HEK293 (cell line): Measurements from ENCODE around the gene RASSF8.

Experiments
- FEZF1 ChIP-seq: fragments of 450-650 bp; formaldehyde crosslinking; IDR thresholded peaks from 2 replicates; pipeline ENCODE4 v1.5.1; 2016; ENCODE audit warnings: missing biosample characterization, missing genetic modification characterization
- GLIS2 ChIP-seq: fragments of 450-650 bp; formaldehyde crosslinking; IDR thresholded peaks from 2 replicates; pipeline ENCODE4 v1.5.1; 2016; ENCODE audit warnings: missing biosample characterization, missing genetic modification characterization
- SALL2 ChIP-seq: fragments of 450-650 bp; formaldehyde crosslinking; IDR thresholded peaks from 2 replicates; pipeline ENCODE4 v1.5.0; 2017; ENCODE audit warnings: missing biosample characterization, mild to moderate bottlenecking, missing genetic modification characterization, borderline replicate concordance
- SP3 ChIP-seq: fragments of 450-650 bp; formaldehyde crosslinking; IDR thresholded peaks from 2 replicates; pipeline ENCODE4 v1.5.1; 2016; ENCODE audit warnings: missing biosample characterization, missing genetic modification characterization
- ZBTB17 ChIP-seq: fragments of 450-650 bp; formaldehyde crosslinking; IDR thresholded peaks from 2 replicates; pipeline ENCODE4 v1.5.1; 2016; ENCODE audit warnings: missing biosample characterization, missing genetic modification characterization
- ZBTB21 ChIP-seq: fragments of 450-650 bp; formaldehyde crosslinking; IDR thresholded peaks from 2 replicates; pipeline ENCODE4 v1.5.1; 2017; ENCODE audit warnings: missing biosample characterization, missing genetic modification characterization
- ZBTB26 ChIP-seq: fragments of 450-650 bp; formaldehyde crosslinking; optimal IDR thresholded peaks from 2 replicates; pipeline ENCODE3; 2016; ENCODE audit warnings: missing biosample characterization, mild to moderate bottlenecking, missing genetic modification characterization
- ZBTB7A ChIP-seq: fragments of 450-650 bp; formaldehyde crosslinking; IDR thresholded peaks from 2 replicates; pipeline ENCODE4 v1.5.1; 2016; ENCODE audit warnings: low read depth, missing biosample characterization, missing genetic modification characterization
- ZFP3 ChIP-seq: fragments of 450-650 bp; formaldehyde crosslinking; IDR thresholded peaks from 2 replicates; pipeline ENCODE4 v1.5.1; 2016; ENCODE audit warnings: low read depth, missing biosample characterization, missing genetic modification characterization
- ZFP37 ChIP-seq: fragments of 450-650 bp; formaldehyde crosslinking; IDR thresholded peaks from 2 replicates; pipeline ENCODE4 v1.5.1; 2016; ENCODE audit warnings: missing biosample characterization, missing genetic modification characterization
- ZNF16 ChIP-seq: fragments of 450-650 bp; formaldehyde crosslinking; IDR thresholded peaks from 2 replicates; pipeline ENCODE4 v1.5.1; 2016; ENCODE audit warnings: low read depth, missing biosample characterization, missing genetic modification characterization
- ZNF19 ChIP-seq: fragments of 450-650 bp; formaldehyde crosslinking; IDR thresholded peaks from 2 replicates; pipeline ENCODE4; 2016; ENCODE audit warnings: missing biosample characterization, missing genetic modification characterization, low read depth
- ZNF202 ChIP-seq: fragments of 450-650 bp; formaldehyde crosslinking; IDR thresholded peaks from 2 replicates; pipeline ENCODE4 v1.5.1; 2016; ENCODE audit warnings: missing biosample characterization, missing genetic modification characterization, borderline replicate concordance
- ZNF223 ChIP-seq: fragments of 450-650 bp; formaldehyde crosslinking; IDR thresholded peaks from 2 replicates; pipeline ENCODE4 v1.5.1; 2016; ENCODE audit warnings: missing biosample characterization, missing genetic modification characterization
- ZNF239 ChIP-seq: fragments of 450-650 bp; formaldehyde crosslinking; IDR thresholded peaks from 2 replicates; pipeline ENCODE4 v1.5.1; 2016; ENCODE audit warnings: missing biosample characterization, missing genetic modification characterization
- ZNF311 ChIP-seq: fragments of 450-650 bp; formaldehyde crosslinking; IDR thresholded peaks from 2 replicates; pipeline ENCODE4 v1.5.1; 2017; ENCODE audit warnings: missing biosample characterization, missing genetic modification characterization, borderline replicate concordance
- ZNF416 ChIP-seq: fragments of 450-650 bp; formaldehyde crosslinking; IDR thresholded peaks from 2 replicates; pipeline ENCODE4 v1.5.1; 2016; ENCODE audit warnings: missing biosample characterization, missing genetic modification characterization
- ZNF426 ChIP-seq: fragments of 450-650 bp; formaldehyde crosslinking; IDR thresholded peaks from 2 replicates; pipeline ENCODE4 v1.5.1; 2017; ENCODE audit warnings: missing biosample characterization, missing genetic modification characterization, mild to moderate bottlenecking, inconsistent platforms, moderate library complexity
- ZNF473 ChIP-seq: fragments of 450-650 bp; formaldehyde crosslinking; IDR thresholded peaks from 2 replicates; pipeline ENCODE4 v1.5.1; 2017; ENCODE audit warnings: missing biosample characterization, missing genetic modification characterization
- ZNF514 ChIP-seq: fragments of 450-650 bp; formaldehyde crosslinking; IDR thresholded peaks from 2 replicates; pipeline ENCODE4 v1.5.1; 2016; ENCODE audit warnings: missing biosample characterization, missing genetic modification characterization
- ZNF549 ChIP-seq: fragments of 450-650 bp; IDR thresholded peaks from 2 replicates; pipeline ENCODE4 v1.5.1; 2018; ENCODE audit warnings: missing biosample characterization, missing genetic modification characterization, mild to moderate bottlenecking, inconsistent platforms, moderate library complexity
- ZNF585B ChIP-seq: fragments of 450-650 bp; formaldehyde crosslinking; IDR thresholded peaks from 2 replicates; pipeline ENCODE4 v1.5.1; 2016; ENCODE audit warnings: missing biosample characterization, missing genetic modification characterization
- ZNF621 ChIP-seq: fragments of 450-650 bp; formaldehyde crosslinking; IDR thresholded peaks from 2 replicates; pipeline ENCODE4 v1.5.1; 2017; ENCODE audit warnings: missing biosample characterization, missing genetic modification characterization
- ZNF623 ChIP-seq: fragments of 450-650 bp; formaldehyde crosslinking; IDR thresholded peaks from 2 replicates; pipeline ENCODE4 v1.5.1; 2016; ENCODE audit warnings: missing biosample characterization, missing genetic modification characterization
- ZNF639 ChIP-seq: fragments of 450-650 bp; formaldehyde crosslinking; IDR thresholded peaks from 2 replicates; pipeline ENCODE4 v1.5.1; 2016; ENCODE audit warnings: missing biosample characterization, missing genetic modification characterization
- ZNF843 ChIP-seq: fragments of 450-650 bp; formaldehyde crosslinking; IDR thresholded peaks from 2 replicates; pipeline ENCODE4 v1.5.1; 2016; ENCODE audit warnings: missing biosample characterization, missing genetic modification characterization
- TF ChIP-seq, protein P1 (sequence below): fragments of 450-650 bp; formaldehyde crosslinking; IDR thresholded peaks from 2 replicates; pipeline ENCODE4 v1.5.1; 2016; ENCODE audit warnings: missing biosample characterization, missing genetic modification characterization, low read depth
- TF ChIP-seq, protein P2 (sequence below): fragments of 450-650 bp; formaldehyde crosslinking; IDR thresholded peaks from 2 replicates; pipeline ENCODE4 v1.5.1; 2016; ENCODE audit warnings: missing biosample characterization, missing genetic modification characterization
- TF ChIP-seq, protein P3 (sequence below): fragments of 450-650 bp; formaldehyde crosslinking; IDR thresholded peaks from 2 replicates; pipeline ENCODE4 v1.5.1; 2016; ENCODE audit warnings: missing biosample characterization, missing genetic modification characterization
- TF ChIP-seq, protein P4 (sequence below): fragments of 450-650 bp; formaldehyde crosslinking; IDR thresholded peaks from 2 replicates; pipeline ENCODE4 v1.5.1; 2016; ENCODE audit warnings: missing biosample characterization, missing genetic modification characterization

Gene RASSF8

DNA sequence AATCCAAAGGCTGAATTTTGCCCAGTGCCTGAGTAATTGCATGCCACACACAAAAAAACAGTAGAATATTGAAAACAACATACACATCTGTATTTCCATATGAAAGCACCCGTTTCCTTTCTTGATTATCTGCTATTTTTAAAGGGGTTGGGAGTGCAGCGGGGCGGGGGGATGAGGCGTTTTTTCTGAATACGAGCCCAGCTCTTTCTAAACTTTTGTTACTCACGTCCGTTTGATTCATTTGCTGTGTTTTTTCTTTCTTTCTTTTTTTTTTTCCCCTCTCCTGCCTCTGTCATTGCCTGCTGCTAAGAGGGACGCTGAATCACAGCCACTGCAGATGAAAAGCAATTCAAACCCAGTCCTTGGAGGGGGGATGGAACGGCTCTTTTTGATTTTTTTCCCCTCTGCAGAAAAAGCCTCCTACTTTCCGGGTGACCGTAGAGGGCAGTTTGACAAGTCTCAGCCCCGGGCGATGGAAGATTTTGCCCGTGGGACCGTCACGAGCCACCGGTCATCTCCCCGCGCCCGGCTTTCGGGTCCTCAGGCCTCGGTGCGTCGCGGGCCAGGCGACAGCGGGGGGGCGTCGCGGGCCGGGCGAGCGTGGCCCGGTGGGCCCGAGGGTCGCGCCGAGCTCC is 572 bp upstream of the RASSF8 start (continued):
- TF ChIP-seq, protein P1, sequence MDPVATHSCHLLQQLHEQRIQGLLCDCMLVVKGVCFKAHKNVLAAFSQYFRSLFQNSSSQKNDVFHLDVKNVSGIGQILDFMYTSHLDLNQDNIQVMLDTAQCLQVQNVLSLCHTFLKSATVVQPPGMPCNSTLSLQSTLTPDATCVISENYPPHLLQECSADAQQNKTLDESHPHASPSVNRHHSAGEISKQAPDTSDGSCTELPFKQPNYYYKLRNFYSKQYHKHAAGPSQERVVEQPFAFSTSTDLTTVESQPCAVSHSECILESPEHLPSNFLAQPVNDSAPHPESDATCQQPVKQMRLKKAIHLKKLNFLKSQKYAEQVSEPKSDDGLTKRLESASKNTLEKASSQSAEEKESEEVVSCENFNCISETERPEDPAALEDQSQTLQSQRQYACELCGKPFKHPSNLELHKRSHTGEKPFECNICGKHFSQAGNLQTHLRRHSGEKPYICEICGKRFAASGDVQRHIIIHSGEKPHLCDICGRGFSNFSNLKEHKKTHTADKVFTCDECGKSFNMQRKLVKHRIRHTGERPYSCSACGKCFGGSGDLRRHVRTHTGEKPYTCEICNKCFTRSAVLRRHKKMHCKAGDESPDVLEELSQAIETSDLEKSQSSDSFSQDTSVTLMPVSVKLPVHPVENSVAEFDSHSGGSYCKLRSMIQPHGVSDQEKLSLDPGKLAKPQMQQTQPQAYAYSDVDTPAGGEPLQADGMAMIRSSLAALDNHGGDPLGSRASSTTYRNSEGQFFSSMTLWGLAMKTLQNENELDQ (tag by site-specific recombination): no peak
- no peak for TF ChIP-seq FEZF1 (tag by site-specific recombination)
- no peak for TF ChIP-seq ZBTB17
- no peak for TF ChIP-seq ZNF473
- TF ChIP-seq, protein P2, sequence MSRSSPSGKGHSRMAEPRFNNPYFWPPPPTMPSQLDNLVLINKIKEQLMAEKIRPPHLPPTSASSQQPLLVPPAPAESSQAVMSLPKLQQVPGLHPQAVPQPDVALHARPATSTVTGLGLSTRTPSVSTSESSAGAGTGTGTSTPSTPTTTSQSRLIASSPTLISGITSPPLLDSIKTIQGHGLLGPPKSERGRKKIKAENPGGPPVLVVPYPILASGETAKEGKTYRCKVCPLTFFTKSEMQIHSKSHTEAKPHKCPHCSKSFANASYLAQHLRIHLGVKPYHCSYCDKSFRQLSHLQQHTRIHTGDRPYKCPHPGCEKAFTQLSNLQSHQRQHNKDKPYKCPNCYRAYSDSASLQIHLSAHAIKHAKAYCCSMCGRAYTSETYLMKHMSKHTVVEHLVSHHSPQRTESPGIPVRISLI (tag by site-specific recombination): peak; percentile 71; the same call in 1 of the 2 replicates
- TF ChIP-seq ZBTB21 (tag by site-specific recombination): no peak
- no peak for TF ChIP-seq ZFP3 (tag by site-specific recombination)
- TF ChIP-seq ZBTB7A: no peak
- no peak for TF ChIP-seq ZNF19 (tag by site-specific recombination)
- TF ChIP-seq ZNF514 (tag by site-specific recombination): no peak
- no peak for TF ChIP-seq ZNF311 (tag by site-specific recombination)
- TF ChIP-seq ZNF549 (tag by site-specific recombination): peak; percentile 39; the same call in 1 of the 2 replicates
- TF ChIP-seq SALL2 (tag by site-specific recombination): no peak
- no peak for TF ChIP-seq ZFP37
- no peak for TF ChIP-seq ZNF416
- no peak for TF ChIP-seq ZNF426
- no peak for TF ChIP-seq ZNF202
- no peak for TF ChIP-seq ZNF639 (tag by site-specific recombination)
- no peak for TF ChIP-seq ZNF843 (tag by site-specific recombination)
- TF ChIP-seq ZNF623: no peak
- no peak for TF ChIP-seq ZNF621 (tag by site-specific recombination)
- TF ChIP-seq ZNF239 (tag by site-specific recombination): no peak
- TF ChIP-seq GLIS2: no peak
- TF ChIP-seq ZNF16: no peak
- no peak for TF ChIP-seq ZNF585B (tag by site-specific recombination)
- TF ChIP-seq, protein P3, sequence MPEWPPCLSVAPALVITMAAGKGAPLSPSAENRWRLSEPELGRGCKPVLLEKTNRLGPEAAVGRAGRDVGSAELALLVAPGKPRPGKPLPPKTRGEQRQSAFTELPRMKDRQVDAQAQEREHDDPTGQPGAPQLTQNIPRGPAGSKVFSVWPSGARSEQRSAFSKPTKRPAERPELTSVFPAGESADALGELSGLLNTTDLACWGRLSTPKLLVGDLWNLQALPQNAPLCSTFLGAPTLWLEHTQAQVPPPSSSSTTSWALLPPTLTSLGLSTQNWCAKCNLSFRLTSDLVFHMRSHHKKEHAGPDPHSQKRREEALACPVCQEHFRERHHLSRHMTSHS (tag by site-specific recombination): no peak
- no peak for TF ChIP-seq SP3 (tag by site-specific recombination)
- TF ChIP-seq ZNF223 (tag by site-specific recombination): no peak
- peak; percentile 32 for TF ChIP-seq ZBTB26
- TF ChIP-seq, protein P4, sequence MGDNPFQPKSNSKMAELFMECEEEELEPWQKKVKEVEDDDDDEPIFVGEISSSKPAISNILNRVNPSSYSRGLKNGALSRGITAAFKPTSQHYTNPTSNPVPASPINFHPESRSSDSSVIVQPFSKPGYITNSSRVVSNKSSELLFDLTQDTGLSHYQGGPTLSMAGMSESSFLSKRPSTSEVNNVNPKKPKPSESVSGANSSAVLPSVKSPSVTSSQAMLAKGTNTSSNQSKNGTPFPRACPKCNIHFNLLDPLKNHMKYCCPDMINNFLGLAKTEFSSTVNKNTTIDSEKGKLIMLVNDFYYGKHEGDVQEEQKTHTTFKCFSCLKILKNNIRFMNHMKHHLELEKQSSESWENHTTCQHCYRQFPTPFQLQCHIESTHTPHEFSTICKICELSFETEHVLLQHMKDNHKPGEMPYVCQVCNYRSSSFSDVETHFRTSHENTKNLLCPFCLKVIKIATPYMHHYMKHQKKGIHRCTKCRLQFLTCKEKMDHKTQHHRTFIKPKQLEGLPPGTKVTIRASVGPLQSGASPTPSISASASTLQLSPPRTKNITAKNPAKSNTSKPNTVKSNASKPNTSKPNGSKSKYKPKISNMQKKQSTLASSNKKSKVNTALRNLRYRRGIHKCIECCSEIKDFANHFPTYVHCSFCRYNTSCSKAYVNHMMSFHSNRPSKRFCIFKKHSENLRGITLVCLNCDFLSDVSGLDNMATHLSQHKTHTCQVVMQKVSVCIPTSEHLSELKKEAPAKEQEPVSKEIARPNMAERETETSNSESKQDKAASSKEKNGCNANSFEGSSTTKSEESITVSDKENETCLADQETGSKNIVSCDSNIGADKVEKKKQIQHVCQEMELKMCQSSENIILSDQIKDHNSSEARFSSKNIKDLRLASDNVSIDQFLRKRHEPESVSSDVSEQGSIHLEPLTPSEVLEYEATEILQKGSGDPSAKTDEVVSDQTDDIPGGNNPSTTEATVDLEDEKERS (tag by site-specific recombination): no peak
